Measurements from ENCODE around the gene SBF2. TPM values are rescaled to one million over a fixed set of nuclear protein-coding genes. Genes with fewer than 3 reads are reported as not detected.

The SBF2 gene
- total RNA-seq, 4 donors from 2014 or later, result 75.0 to 104 (median 86.9) TPM

DNA sequence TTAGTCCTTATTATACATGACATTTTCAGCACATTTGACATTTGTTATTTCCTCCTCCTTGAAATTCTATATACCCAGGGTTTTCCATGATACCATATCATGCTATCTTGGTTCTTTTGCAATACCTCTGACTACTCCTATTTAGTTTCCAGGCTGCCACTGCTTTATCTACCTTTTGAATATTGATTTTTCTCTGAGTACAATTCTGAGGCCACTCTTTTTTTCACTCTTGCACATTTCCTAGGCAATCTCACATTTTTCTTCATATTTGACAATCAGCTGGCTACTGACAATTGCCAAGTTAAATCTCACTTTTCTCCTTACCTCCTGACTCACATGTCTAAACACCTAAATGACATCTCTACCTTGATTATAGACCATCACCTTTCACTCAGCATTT lies 11.9 kb downstream of the SBF2 start:
- Histone ChIP-seq H3K4me1 (peaks cover 0 to 24% (median 6%) of the 10 kb centered on the region in 4 donors), H3K27me3 (no peaks in the 10 kb centered on the region), H3K9me3 (no peaks in the 10 kb centered on the region), H3K27ac (no peak overlapping the region), H3K36me3 (no peaks in the 10 kb centered on the region), H3K4me3 (no peak overlapping the region)
- DNase-seq (ENCODE audit: low spot score in 2 of 2), result no peak
- TF ChIP-seq EP300 (IDR thresholded peaks at IDR 0.05) (no peak), POLR2A (IDR thresholded peaks at IDR 0.05) (no peak)
- TF ChIP-seq, protein P1, sequence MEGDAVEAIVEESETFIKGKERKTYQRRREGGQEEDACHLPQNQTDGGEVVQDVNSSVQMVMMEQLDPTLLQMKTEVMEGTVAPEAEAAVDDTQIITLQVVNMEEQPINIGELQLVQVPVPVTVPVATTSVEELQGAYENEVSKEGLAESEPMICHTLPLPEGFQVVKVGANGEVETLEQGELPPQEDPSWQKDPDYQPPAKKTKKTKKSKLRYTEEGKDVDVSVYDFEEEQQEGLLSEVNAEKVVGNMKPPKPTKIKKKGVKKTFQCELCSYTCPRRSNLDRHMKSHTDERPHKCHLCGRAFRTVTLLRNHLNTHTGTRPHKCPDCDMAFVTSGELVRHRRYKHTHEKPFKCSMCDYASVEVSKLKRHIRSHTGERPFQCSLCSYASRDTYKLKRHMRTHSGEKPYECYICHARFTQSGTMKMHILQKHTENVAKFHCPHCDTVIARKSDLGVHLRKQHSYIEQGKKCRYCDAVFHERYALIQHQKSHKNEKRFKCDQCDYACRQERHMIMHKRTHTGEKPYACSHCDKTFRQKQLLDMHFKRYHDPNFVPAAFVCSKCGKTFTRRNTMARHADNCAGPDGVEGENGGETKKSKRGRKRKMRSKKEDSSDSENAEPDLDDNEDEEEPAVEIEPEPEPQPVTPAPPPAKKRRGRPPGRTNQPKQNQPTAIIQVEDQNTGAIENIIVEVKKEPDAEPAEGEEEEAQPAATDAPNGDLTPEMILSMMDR (IDR thresholded peaks at IDR 0.05), result no peak

DNA sequence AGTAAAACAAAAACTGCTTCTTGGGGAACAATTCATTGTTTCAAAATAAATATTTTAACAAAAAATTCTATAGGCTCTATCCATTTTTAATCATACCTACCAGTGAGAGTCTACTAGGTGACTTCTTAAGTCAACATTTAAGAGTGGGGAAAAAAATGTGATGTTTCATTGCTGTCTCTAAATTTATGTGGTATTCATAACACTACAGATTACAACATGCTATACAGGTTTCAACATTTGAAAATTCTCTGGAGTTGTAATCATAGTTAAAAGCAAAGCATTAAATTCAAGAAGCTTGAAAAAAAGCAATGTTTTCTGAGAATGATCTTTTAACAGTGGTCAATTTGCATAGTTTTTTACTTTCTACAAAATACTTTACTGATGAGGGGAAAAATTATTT lies 18.3 kb downstream of the SBF2 start:
- Histone ChIP-seq H3K27ac (no peak overlapping the region), H3K36me3 (no peaks in the 10 kb centered on the region), H3K4me1 (peaks cover 0 to 20% (median 4%) of the 10 kb centered on the region in 4 donors), H3K4me3 (no peak overlapping the region), H3K27me3 (no peaks in the 10 kb centered on the region), H3K9me3 (no peaks in the 10 kb centered on the region)
- no peak for TF ChIP-seq POLR2A (IDR thresholded peaks at IDR 0.05)
- no peak for TF ChIP-seq EP300 (IDR thresholded peaks at IDR 0.05)
- TF ChIP-seq, protein P1 (IDR thresholded peaks at IDR 0.05), result no peak
- no peak for DNase-seq (ENCODE audit: low spot score in 2 of 2)

DNA sequence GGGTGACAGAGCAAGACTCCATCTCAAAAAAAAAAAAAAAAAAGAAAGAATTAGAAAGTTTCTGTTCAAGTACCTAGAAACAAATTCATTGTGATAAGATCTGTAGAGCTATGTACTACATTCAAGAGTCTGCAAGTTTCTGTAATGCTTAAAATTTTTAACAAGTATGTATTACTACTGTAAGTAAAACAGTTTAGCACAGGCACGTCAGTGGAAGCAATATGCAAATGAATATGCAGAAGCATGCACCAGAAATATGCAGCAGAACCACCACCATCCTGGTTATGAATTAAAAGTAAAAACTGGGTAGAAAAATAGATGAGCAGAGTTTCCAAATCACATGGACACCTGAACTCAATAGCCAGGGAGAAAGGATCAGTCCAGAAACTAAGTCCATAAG lies 19.3 kb downstream of the SBF2 start:
- Histone ChIP-seq H3K4me3 (no peak overlapping the region), H3K9me3 (no peaks in the 10 kb centered on the region), H3K36me3 (no peaks in the 10 kb centered on the region), H3K27me3 (no peaks in the 10 kb centered on the region), H3K4me1 (peaks cover 0 to 20% (median 4%) of the 10 kb centered on the region in 4 donors), H3K27ac (no peak overlapping the region)
- DNase-seq (ENCODE audit: low spot score in 2 of 2), result no peak
- WGBS, 2 donors, result 55 to 74% methylated on average over 1 of the region's 1 CpG
- TF ChIP-seq EP300 (IDR thresholded peaks at IDR 0.05) (no peak), POLR2A (IDR thresholded peaks at IDR 0.05) (no peak)
- TF ChIP-seq, protein P1 (IDR thresholded peaks at IDR 0.05), result no peak

DNA sequence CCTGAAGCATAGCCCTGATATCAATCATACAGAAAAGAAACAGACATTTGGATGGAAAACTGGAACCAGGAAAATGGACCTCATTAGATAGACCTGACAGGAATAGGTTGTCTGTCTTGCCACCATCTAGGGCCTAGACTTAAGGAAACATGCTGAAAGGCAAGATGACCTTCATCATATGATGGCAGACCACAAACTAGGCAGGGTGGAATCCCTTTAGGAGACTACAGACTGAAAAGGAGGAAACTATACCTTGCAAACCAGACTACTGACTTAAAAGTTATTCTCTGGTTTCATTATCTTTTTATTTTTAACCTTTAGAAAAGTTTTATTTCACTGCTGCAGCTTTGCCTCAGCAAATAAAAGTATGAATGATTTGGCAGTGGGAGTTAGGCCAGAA lies 20.3 kb downstream of the SBF2 start:
- Histone ChIP-seq H3K4me3 (no peak overlapping the region), H3K27ac (peak overlapping the region in 1 of 4 donors; percentile 33), H3K9me3 (no peaks in the 10 kb centered on the region), H3K4me1 (peaks cover 0 to 20% (median 4%) of the 10 kb centered on the region in 4 donors), H3K27me3 (no peaks in the 10 kb centered on the region), H3K36me3 (no peaks in the 10 kb centered on the region)
- no peak for DNase-seq (ENCODE audit: low spot score in 2 of 2)
- TF ChIP-seq, protein P1 (IDR thresholded peaks at IDR 0.05), result no peak
- no peak for TF ChIP-seq EP300 (IDR thresholded peaks at IDR 0.05)
- TF ChIP-seq POLR2A (IDR thresholded peaks at IDR 0.05), result no peak

DNA sequence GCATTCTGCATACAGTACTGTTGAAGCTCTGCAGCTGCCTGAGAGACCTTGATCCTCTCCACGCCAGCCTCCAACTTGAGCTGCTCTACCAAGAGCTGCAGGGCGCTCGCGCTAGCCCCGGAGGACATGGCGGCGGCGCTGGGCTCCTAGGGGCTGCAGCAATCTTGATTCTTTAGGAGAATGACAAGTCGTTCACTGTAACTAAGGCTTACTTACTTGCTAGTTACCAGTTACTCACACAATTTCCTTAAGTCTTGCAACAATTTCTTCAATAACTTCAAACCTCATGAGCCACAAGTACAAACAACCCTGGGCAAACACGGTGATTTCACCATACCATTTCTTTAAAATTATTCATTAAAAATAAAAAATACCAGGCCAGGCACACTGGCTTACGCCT lies 21.9 kb downstream of the SBF2 start:
- Histone ChIP-seq H3K4me3 (no peak overlapping the region), H3K27ac (no peak overlapping the region), H3K36me3 (no peaks in the 10 kb centered on the region), H3K9me3 (no peaks in the 10 kb centered on the region), H3K27me3 (no peaks in the 10 kb centered on the region), H3K4me1 (peaks cover 0 to 29% (median 4%) of the 10 kb centered on the region in 4 donors)
- 96 to 97% methylated on average over 2 to 3 of the region's 11 CpGs for whole genome bisulfite sequencing, 2 donors
- no peak for DNase-seq (ENCODE audit: low spot score in 2 of 2)
- TF ChIP-seq POLR2A (IDR thresholded peaks at IDR 0.05), result no peak
- TF ChIP-seq, protein P1 (IDR thresholded peaks at IDR 0.05), result no peak
- TF ChIP-seq EP300 (IDR thresholded peaks at IDR 0.05), result no peak

Data from tibial nerve (tissue), 4 donors.